HepG2 (cell line): ENCODE measurements around the gene HTRA3. TPM values are rescaled to one million over a fixed set of nuclear protein-coding genes. Genes with fewer than 3 reads are reported as not detected.

Experiments used
- FOXA1 ChIP-seq, 2 experiments: fragments of 450-650 bp in 1 of 2; sonication (generic) in 1 of 2; formaldehyde crosslinking in 1 of 2; IDR thresholded peaks; 2 replicates each; pipeline versions ENCODE4 v1.4.0 to v1.6.1; 2016 to 2020; ENCODE audit warnings: missing genetic modification reagents in 1 of 2
- HDAC2 ChIP-seq: sonication (generic); formaldehyde crosslinking; IDR thresholded peaks from 2 replicates; pipeline ENCODE4 v1.4.0; 2020; ENCODE audit warnings: missing genetic modification reagents
- KLF13 ChIP-seq: sonication (generic); formaldehyde crosslinking; IDR thresholded peaks from 2 replicates; pipeline ENCODE4 v1.4.0; 2020; ENCODE audit warnings: mild to moderate bottlenecking, missing genetic modification reagents
- MXD4 ChIP-seq: IDR thresholded peaks from 2 replicates; pipeline ENCODE4 v1.6.1; 2016; ENCODE audit warnings: mild to moderate bottlenecking, missing biosample characterization, missing genetic modification reagents
- RARG ChIP-seq: sonication (generic); formaldehyde crosslinking; IDR thresholded peaks from 2 replicates; pipeline ENCODE4 v1.4.0; 2020; ENCODE audit warnings: low read depth, mild to moderate bottlenecking, missing genetic modification reagents
- TCF7L2 ChIP-seq: IDR thresholded peaks from 2 replicates; pipeline ENCODE4 v1.6.1; 2011; ENCODE audit warnings: mild to moderate bottlenecking, low read depth, low read length, moderate library complexity
- TEAD3 ChIP-seq: optimal IDR thresholded peaks from 2 replicates; pipeline ENCODE3; 2016; ENCODE audit warnings: borderline replicate concordance
- XRCC5 ChIP-seq: fragments of 200-400 bp; formaldehyde crosslinking; optimal IDR thresholded peaks from 2 replicates; pipeline ENCODE3; 2017; ENCODE audit warnings: mild to moderate bottlenecking, low read length
- ZNF121 ChIP-seq: sonication (generic); formaldehyde crosslinking; IDR thresholded peaks from 2 replicates; pipeline ENCODE4 v1.5.0; 2020; ENCODE audit warnings: mild to moderate bottlenecking, missing genetic modification reagents
- ZNF207 ChIP-seq: fragments of 450-650 bp; IDR thresholded peaks from 2 replicates; pipeline ENCODE4 v1.6.1; 2016; ENCODE audit warnings: antibody characterized with exemption, borderline replicate concordance
- polyA plus RNA-seq, 8 experiments: library from polyadenylated mRNA; depleted of rRNA in 3 of 8; stranded (reverse) in 7 of 8; unstranded in 1 of 8; fragments of >200 nt; fragmentation: Illumina TruSeq in 4 of 8; extraction: Trizol in 4 of 8; gene quantifications; 2 replicates each; pipeline versions ENCODE4 v1.2.1 to v1.2.3, GENCODE V29; 2011 to 2016; ENCODE audit warnings: low read depth in 4 of 8, missing spikeins in 1 of 8, mixed read lengths in 1 of 8; ENCODE audit not compliant: insufficient read depth in 1 of 8
- total RNA-seq, 5 experiments: library from RNA; depleted of rRNA; stranded (reverse); fragments of >200 nt; fragmentation: Illumina TruSeq; extraction: Trizol; gene quantifications; 2 replicates each; pipeline ENCODE4 v1.2.3, GENCODE V29; 2016; ENCODE audit warnings: low read depth in 1 of 5
- TF ChIP-seq, protein P1 (sequence below): IDR thresholded peaks from 2 replicates; pipeline ENCODE4 v1.4.0; 2020; ENCODE audit warnings: mild to moderate bottlenecking, missing genetic modification reagents
- TF ChIP-seq, protein P2 (sequence below): sonication (generic); formaldehyde crosslinking; conservative IDR thresholded peaks from 2 replicates; pipeline ENCODE4 v1.4.0; 2020; ENCODE audit warnings: mild to moderate bottlenecking, missing genetic modification reagents, moderate library complexity
- TF ChIP-seq, protein P3 (sequence below): sonication (generic); formaldehyde crosslinking; IDR thresholded peaks from 2 replicates; pipeline ENCODE4 v1.9.0; 2021; ENCODE audit warnings: missing genetic modification reagents, borderline replicate concordance
- TF ChIP-seq, protein P4 (sequence below): sonication (generic); formaldehyde crosslinking; IDR thresholded peaks from 2 replicates; pipeline ENCODE4 v1.8.0; 2022; ENCODE audit warnings: mild to moderate bottlenecking, missing genetic modification reagents, borderline replicate concordance

Gene HTRA3
- total and polyA plus RNA-seq, 2 of the 13 experiments (the other 11 are each of a cell fraction or from before 2014, with no cell fraction given), result 0.17 TPM; not detected in 1

DNA sequence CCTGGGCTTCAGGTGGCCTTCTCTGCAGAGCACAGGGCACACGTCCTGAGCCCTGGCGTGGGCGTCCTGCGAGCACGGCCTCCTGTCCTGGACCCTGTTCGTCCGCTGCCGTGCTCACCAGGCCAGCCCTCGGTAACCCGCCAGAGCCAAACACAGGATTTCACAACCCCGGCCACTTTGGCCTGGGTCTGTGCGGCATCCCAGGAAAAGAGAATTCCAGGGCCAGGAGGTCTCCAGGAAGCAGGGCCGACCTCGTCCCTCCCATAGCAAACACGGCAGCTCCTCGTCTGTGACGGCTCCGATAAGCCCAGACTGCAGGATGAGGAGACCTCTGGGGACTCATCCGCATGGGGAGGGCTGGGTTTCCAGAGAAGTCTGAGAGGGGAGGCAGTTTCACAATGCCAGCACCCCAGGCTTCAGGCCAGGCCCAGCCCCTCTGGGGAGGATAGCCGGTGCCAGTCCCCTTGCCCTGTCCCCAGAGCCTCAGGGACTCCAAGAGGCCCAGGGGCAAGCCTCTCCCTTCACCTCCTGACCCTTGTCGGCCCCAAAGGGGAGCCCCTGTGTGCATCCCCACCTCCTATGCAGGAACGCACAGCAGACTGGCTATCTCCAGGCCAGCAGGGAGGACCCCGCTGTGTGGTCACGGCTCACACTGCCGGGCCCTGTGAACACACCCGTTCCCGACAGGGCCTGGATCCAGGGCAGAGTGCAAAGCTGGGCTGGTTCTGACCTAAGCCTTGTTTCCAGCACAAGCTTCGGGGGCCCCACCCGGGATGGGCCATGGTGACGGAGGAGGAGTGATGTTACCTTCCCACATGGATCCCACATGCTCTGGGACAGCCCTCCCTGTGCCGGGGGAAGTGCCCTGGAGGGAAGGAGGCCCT is 22.3 kb upstream of the HTRA3 start (continued):
- TF ChIP-seq FOXA1 (IDR thresholded peaks at IDR 0.05) (no peak), FOXA1 (CRISPR knock-in tag; IDR thresholded peaks at IDR 0.05) (peak; percentile 34; the same call in 1 of the 2 replicates), ZNF121 (CRISPR knock-in tag) (peak; percentile 5; the same call in 1 of the 2 replicates), MXD4 (0 out of 2 replicates have a peak, but pooled peaks have one; percentile 64), ZNF207 (no peak), RARG (CRISPR knock-in tag) (no peak), KLF13 (CRISPR knock-in tag) (no peak), HDAC2 (CRISPR knock-in tag) (peak; percentile 37; the same call in 1 of the 2 replicates), XRCC5 (peak; percentile 36), TEAD3 (CRISPR knock-in tag) (peak; percentile 89), TCF7L2 (no peak)
- TF ChIP-seq, protein P1, sequence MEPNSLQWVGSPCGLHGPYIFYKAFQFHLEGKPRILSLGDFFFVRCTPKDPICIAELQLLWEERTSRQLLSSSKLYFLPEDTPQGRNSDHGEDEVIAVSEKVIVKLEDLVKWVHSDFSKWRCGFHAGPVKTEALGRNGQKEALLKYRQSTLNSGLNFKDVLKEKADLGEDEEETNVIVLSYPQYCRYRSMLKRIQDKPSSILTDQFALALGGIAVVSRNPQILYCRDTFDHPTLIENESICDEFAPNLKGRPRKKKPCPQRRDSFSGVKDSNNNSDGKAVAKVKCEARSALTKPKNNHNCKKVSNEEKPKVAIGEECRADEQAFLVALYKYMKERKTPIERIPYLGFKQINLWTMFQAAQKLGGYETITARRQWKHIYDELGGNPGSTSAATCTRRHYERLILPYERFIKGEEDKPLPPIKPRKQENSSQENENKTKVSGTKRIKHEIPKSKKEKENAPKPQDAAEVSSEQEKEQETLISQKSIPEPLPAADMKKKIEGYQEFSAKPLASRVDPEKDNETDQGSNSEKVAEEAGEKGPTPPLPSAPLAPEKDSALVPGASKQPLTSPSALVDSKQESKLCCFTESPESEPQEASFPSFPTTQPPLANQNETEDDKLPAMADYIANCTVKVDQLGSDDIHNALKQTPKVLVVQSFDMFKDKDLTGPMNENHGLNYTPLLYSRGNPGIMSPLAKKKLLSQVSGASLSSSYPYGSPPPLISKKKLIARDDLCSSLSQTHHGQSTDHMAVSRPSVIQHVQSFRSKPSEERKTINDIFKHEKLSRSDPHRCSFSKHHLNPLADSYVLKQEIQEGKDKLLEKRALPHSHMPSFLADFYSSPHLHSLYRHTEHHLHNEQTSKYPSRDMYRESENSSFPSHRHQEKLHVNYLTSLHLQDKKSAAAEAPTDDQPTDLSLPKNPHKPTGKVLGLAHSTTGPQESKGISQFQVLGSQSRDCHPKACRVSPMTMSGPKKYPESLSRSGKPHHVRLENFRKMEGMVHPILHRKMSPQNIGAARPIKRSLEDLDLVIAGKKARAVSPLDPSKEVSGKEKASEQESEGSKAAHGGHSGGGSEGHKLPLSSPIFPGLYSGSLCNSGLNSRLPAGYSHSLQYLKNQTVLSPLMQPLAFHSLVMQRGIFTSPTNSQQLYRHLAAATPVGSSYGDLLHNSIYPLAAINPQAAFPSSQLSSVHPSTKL (CRISPR knock-in tag), result peak; percentile 58
- TF ChIP-seq, protein P2, sequence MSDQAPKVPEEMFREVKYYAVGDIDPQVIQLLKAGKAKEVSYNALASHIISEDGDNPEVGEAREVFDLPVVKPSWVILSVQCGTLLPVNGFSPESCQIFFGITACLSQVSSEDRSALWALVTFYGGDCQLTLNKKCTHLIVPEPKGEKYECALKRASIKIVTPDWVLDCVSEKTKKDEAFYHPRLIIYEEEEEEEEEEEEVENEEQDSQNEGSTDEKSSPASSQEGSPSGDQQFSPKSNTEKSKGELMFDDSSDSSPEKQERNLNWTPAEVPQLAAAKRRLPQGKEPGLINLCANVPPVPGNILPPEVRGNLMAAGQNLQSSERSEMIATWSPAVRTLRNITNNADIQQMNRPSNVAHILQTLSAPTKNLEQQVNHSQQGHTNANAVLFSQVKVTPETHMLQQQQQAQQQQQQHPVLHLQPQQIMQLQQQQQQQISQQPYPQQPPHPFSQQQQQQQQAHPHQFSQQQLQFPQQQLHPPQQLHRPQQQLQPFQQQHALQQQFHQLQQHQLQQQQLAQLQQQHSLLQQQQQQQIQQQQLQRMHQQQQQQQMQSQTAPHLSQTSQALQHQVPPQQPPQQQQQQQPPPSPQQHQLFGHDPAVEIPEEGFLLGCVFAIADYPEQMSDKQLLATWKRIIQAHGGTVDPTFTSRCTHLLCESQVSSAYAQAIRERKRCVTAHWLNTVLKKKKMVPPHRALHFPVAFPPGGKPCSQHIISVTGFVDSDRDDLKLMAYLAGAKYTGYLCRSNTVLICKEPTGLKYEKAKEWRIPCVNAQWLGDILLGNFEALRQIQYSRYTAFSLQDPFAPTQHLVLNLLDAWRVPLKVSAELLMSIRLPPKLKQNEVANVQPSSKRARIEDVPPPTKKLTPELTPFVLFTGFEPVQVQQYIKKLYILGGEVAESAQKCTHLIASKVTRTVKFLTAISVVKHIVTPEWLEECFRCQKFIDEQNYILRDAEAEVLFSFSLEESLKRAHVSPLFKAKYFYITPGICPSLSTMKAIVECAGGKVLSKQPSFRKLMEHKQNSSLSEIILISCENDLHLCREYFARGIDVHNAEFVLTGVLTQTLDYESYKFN (CRISPR knock-in tag), result peak; percentile 54; the same call in 1 of the 2 replicates
- TF ChIP-seq, protein P3, sequence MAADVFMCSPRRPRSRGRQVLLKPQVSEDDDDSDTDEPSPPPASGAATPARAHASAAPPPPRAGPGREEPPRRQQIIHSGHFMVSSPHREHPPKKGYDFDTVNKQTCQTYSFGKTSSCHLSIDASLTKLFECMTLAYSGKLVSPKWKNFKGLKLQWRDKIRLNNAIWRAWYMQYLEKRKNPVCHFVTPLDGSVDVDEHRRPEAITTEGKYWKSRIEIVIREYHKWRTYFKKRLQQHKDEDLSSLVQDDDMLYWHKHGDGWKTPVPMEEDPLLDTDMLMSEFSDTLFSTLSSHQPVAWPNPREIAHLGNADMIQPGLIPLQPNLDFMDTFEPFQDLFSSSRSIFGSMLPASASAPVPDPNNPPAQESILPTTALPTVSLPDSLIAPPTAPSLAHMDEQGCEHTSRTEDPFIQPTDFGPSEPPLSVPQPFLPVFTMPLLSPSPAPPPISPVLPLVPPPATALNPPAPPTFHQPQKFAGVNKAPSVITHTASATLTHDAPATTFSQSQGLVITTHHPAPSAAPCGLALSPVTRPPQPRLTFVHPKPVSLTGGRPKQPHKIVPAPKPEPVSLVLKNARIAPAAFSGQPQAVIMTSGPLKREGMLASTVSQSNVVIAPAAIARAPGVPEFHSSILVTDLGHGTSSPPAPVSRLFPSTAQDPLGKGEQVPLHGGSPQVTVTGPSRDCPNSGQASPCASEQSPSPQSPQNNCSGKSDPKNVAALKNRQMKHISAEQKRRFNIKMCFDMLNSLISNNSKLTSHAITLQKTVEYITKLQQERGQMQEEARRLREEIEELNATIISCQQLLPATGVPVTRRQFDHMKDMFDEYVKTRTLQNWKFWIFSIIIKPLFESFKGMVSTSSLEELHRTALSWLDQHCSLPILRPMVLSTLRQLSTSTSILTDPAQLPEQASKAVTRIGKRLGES (CRISPR knock-in tag), result no peak
- TF ChIP-seq, protein P4, sequence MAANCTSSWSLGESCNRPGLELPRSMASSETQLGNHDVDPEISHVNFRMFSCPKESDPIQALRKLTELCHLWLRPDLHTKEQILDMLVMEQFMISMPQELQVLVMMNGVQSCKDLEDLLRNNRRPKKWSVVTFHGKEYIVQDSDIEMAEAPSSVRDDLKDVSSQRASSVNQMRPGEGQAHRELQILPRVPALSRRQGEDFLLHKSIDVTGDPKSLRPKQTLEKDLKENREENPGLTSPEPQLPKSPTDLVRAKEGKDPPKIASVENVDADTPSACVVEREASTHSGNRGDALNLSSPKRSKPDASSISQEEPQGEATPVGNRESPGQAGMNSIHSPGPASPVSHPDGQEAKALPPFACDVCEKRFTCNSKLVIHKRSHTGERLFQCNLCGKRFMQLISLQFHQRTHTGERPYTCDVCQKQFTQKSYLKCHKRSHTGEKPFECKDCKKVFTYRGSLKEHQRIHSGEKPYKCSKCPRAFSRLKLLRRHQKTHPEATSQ (CRISPR knock-in tag), result no peak
